EL (cell line): Measurements from ENCODE around the gene CCDC27.

Experiments
- DNase-seq: peaks from one replicate; pipeline ENCODE4 v3.0.0-alpha.2; 2016

Gene CCDC27

GRCh38 chr1:3762151-3762872, 10.1 kb downstream of the CCDC27 start:
- no peak for DNase-seq

- DNase-seq, result no peak
Observed at GRCh38 chr1:3762873-3763228, 10.6 kb downstream of the CCDC27 start.

- no peak for DNase-seq
Observed at GRCh38 chr1:3763351-3764125, 11.3 kb downstream of the CCDC27 start.

GRCh38 chr1:3767328-3767925, 15.2 kb downstream of the CCDC27 start:
- no peak for DNase-seq

GRCh38 chr1:3768811-3769390, 16.7 kb downstream of the CCDC27 start:
- no peak for DNase-seq

GRCh38 chr1:3770047-3770765, 18.0 kb downstream of the CCDC27 start:
- no peak for DNase-seq

- no peak for DNase-seq
Observed at GRCh38 chr1:3771108-3772026, 19.1 kb downstream of the CCDC27 start.

- peak; percentile 78 for DNase-seq
Observed at GRCh38 chr1:3772027-3772714, 19.9 kb downstream of the CCDC27 start.

- no peak for DNase-seq
Observed at GRCh38 chr1:3772715-3773571, 20.7 kb downstream of the CCDC27 start, which contains the start of gene SMIM1. TSS of gene SMIM1 (plus strand) at chr1:3772749. CDS start at chr1:3775374, 2,625 bp downstream.

- DNase-seq, result no peak
Observed at GRCh38 chr1:3773572-3774275, 21.5 kb downstream of the CCDC27 start.

- no peak for DNase-seq
Observed at GRCh38 chr1:3774276-3774945, 22.2 kb downstream of the CCDC27 start.

GRCh38 chr1:3774946-3775489, 22.8 kb downstream of the CCDC27 start:
- no peak for DNase-seq

GRCh38 chr1:3775490-3776230, 23.4 kb downstream of the CCDC27 start:
- DNase-seq, result peak; percentile 62

GRCh38 chr1:3776231-3776961, 24.1 kb downstream of the CCDC27 start:
- DNase-seq, result no peak

GRCh38 chr1:3777078-3777547, 24.9 kb downstream of the CCDC27 start:
- DNase-seq, result no peak

- DNase-seq, result no peak
Observed at GRCh38 chr1:3777647-3778589, 25.7 kb downstream of the CCDC27 start.
